Spleen (tissue), 7 donors: ENCODE data around the gene PWP2.
"Not testable (repeated sequence)": the region's sequence is repeated elsewhere in the genome, so short reads cannot be mapped to it uniquely, and the experiment has no call there.

Experiments used
- CTCF ChIP-seq, 11 experiments: fragments of 200-600 bp in 7 of 11; fragments of 450-650 bp in 4 of 11; sonication (generic) in 4 of 11; IDR thresholded peaks in 8 of 11; conservative IDR thresholded peaks in 3 of 11; 1 replicate in 7 of 11; 2 replicates in 4 of 11; pipeline versions ENCODE4 v1.4.0 to v1.8.0; 2016 to 2021; ENCODE audit warnings: antibody characterized with exemption in 11 of 11, inconsistent platforms in 4 of 11, mild to moderate bottlenecking in 1 of 11
- POLR2A ChIP-seq, 3 donors: fragments of 450-650 bp; IDR thresholded peaks; one replicate each; pipeline ENCODE4 v1.5.1; 2017; ENCODE audit warnings: antibody characterized with exemption in 3 of 3, mild to moderate bottlenecking in 1 of 3
- donor health status: DM: no; HTN: no; CAD: no; lungs with moderate emphysema.
- donor health status: DM: no; HTN: no; CAD: no.
- donor health status: DM: no; HTN: no; CAD: no.

- not testable (repeated sequence) for TF ChIP-seq CTCF (IDR thresholded peaks at IDR 0.05 in 8 of 11, conservative IDR thresholded peaks at IDR 0.05 in 3 of 11); POLR2A (IDR thresholded peaks at IDR 0.05)
Observed at GRCh38 chr21:44098507-44098906, 8.7 kb upstream of the PWP2 start.
